GM21825 (cell line): ENCODE results near the gene UFSP2.

Experiments used
- ATAC-seq: cut with Tn5 transposase; IDR thresholded peaks from one replicate; pipeline ENCODE4 v1.9.1; 2021; ENCODE audit warnings: mild to moderate bottlenecking, moderate library complexity; ENCODE audit not compliant: unreplicated experiment

The UFSP2 gene

GRCh38 chr4:185425647-185426352 is at the start of gene UFSP2:
TSS of gene UFSP2 (minus strand) at chr4:185425964. CDS start at chr4:185425868, 96 bp downstream.
- peak; percentile 94 for ATAC-seq

- no peak for ATAC-seq
Observed at GRCh38 chr4:185473247-185473646, 47.5 kb upstream of the UFSP2 start.

GRCh38 chr4:185472103-185472542 is 46.4 kb upstream of the UFSP2 start:
- no peak for ATAC-seq

- peak; percentile 90 for ATAC-seq
Observed at GRCh38 chr4:185471235-185472102, 45.7 kb upstream of the UFSP2 start, which contains the start of gene CCDC110. TSS of gene CCDC110 (minus strand) at chr4:185471733. CDS start at chr4:185471683, 50 bp downstream.

GRCh38 chr4:185470501-185471195 is 44.9 kb upstream of the UFSP2 start:
- ATAC-seq: peak; percentile 16

GRCh38 chr4:185469580-185470154 is 43.9 kb upstream of the UFSP2 start:
- ATAC-seq: no peak

GRCh38 chr4:185468999-185469398 is 43.2 kb upstream of the UFSP2 start:
- ATAC-seq: no peak

- no peak for ATAC-seq
Observed at GRCh38 chr4:185467991-185468390, 42.2 kb upstream of the UFSP2 start.

GRCh38 chr4:185467101-185467500 is 41.3 kb upstream of the UFSP2 start:
- ATAC-seq: no peak

- ATAC-seq: no peak
Observed at GRCh38 chr4:185465707-185466106, 39.9 kb upstream of the UFSP2 start.

- ATAC-seq: no peak
Observed at GRCh38 chr4:185464887-185465286, 39.1 kb upstream of the UFSP2 start.

- ATAC-seq: no peak
Observed at GRCh38 chr4:185464183-185464582, 38.4 kb upstream of the UFSP2 start.

- ATAC-seq: no peak
Observed at GRCh38 chr4:185463541-185463940, 37.8 kb upstream of the UFSP2 start.

GRCh38 chr4:185461565-185461964 is 35.8 kb upstream of the UFSP2 start:
- ATAC-seq: no peak

GRCh38 chr4:185457136-185457535 is 31.4 kb upstream of the UFSP2 start:
- ATAC-seq: no peak

GRCh38 chr4:185456131-185456530 is 30.4 kb upstream of the UFSP2 start:
- no peak for ATAC-seq

GRCh38 chr4:185445209-185445608 is 19.4 kb upstream of the UFSP2 start:
- no peak for ATAC-seq

- ATAC-seq: no peak
Observed at GRCh38 chr4:185441479-185441878, 15.7 kb upstream of the UFSP2 start.

- ATAC-seq: no peak
Observed at GRCh38 chr4:185437809-185438208, 12.0 kb upstream of the UFSP2 start.

- ATAC-seq: no peak
Observed at GRCh38 chr4:185435466-185435865, 9.7 kb upstream of the UFSP2 start.

- ATAC-seq: no peak
Observed at GRCh38 chr4:185429660-185430059, 3.9 kb upstream of the UFSP2 start.
